ENCODE measurements around the gene ELOF1. TPM values are rescaled to one million over a fixed set of nuclear protein-coding genes. Genes with fewer than 3 reads are reported as not detected.

ELOF1 gene
- total and polyA plus RNA-seq, 2 donors (not counting 3 experiments of a cell fraction or from before 2014, with no cell fraction given) = 49.9 to 80.2 TPM

DNA sequence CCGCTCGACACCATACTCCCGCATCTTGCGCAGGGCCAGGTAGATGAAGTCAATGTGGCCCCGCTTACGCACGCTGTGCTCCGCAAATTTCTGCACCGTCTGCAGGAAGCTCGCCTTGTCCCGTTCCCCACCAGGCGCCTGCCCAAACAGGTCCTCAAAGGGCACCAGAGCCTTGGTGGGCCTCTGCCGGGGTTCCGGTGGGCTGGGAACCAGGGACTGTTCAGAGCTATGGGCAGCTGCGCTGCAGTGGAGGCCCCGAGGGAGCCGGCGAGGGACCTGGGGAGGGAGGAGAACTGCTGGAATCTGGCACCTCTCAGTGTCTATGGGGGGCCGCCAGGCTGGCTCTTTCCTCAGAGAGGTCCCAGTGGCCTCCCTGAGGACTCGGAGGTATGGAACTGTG is 45.1 kb downstream of the ELOF1 start:
- no peak overlapping the region for H3K9ac ChIP-seq (replicated peaks; ENCODE audit: extremely low read depth, insufficient read depth, low read length)
- no peaks in the 10 kb centered on the region for H3K27me3 ChIP-seq (ENCODE audit: control insufficient read depth in 2 of 2, insufficient read depth in 2 of 2, low read length in 2 of 2)
- H4K20me1 ChIP-seq (replicated peaks; ENCODE audit: control insufficient read depth, extremely low read depth, insufficient read depth, low read length) = no peaks in the 10 kb centered on the region
- H3K79me2 ChIP-seq (ENCODE audit: control insufficient read depth, insufficient read depth, low read length) = no peaks in the 10 kb centered on the region
- no peaks in the 10 kb centered on the region for H3K9me1 ChIP-seq (replicated peaks; ENCODE audit: control insufficient read depth, extremely low read depth, insufficient read depth, low read length)
- dilution Hi-C loops (cut with MboI; ENCODE audit: extremely low pct_ligation_motif_present, low sequenced_read_pairs) (no loop called here), intact Hi-C loops (cut with micrococcal nuclease) (no loop called here)
- H3K36me3 ChIP-seq (ENCODE audit: control insufficient read depth in 2 of 2, extremely low read depth in 1 of 2, insufficient read depth in 2 of 2, low read length in 2 of 2) = peaks cover 0 to 4% of the 10 kb centered on the region in 2 experiments
- H2AFZ ChIP-seq (ENCODE audit: low read depth, low read length) = no peak overlapping the region
- BruUV-seq (replicated peaks) = no TSS peak
- H3K4me1 ChIP-seq (ENCODE audit: control insufficient read depth, extremely low read depth, insufficient read depth, low read length) = no peaks in the 10 kb centered on the region
- TF ChIP-seq POLR2AphosphoS5 (IDR thresholded peaks at IDR 0.05; ENCODE audit: insufficient read depth, low read depth, low read length) = no peak
- no peak for TF ChIP-seq GATA2 (IDR thresholded peaks at IDR 0.05; ENCODE audit: insufficient read depth, insufficient read length, low read depth, low read length)
- no peak for TF ChIP-seq MYC (IDR thresholded peaks at IDR 0.05; ENCODE audit: low read depth, low read length)
- TF ChIP-seq MAX (IDR thresholded peaks at IDR 0.05; ENCODE audit: insufficient read depth, insufficient read length) = no peak
- TF ChIP-seq, protein P1, sequence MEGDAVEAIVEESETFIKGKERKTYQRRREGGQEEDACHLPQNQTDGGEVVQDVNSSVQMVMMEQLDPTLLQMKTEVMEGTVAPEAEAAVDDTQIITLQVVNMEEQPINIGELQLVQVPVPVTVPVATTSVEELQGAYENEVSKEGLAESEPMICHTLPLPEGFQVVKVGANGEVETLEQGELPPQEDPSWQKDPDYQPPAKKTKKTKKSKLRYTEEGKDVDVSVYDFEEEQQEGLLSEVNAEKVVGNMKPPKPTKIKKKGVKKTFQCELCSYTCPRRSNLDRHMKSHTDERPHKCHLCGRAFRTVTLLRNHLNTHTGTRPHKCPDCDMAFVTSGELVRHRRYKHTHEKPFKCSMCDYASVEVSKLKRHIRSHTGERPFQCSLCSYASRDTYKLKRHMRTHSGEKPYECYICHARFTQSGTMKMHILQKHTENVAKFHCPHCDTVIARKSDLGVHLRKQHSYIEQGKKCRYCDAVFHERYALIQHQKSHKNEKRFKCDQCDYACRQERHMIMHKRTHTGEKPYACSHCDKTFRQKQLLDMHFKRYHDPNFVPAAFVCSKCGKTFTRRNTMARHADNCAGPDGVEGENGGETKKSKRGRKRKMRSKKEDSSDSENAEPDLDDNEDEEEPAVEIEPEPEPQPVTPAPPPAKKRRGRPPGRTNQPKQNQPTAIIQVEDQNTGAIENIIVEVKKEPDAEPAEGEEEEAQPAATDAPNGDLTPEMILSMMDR (IDR thresholded peaks at IDR 0.05; ENCODE audit: extremely low read depth in 1 of 2, insufficient read depth in 1 of 2, low read depth in 1 of 2, low read length in 2 of 2) = no peak
- no peak for TF ChIP-seq EZH2 (IDR thresholded peaks at IDR 0.05; ENCODE audit: borderline replicate concordance, low read depth, low read length, severe bottlenecking)
- no peak for TF ChIP-seq FOS (IDR thresholded peaks at IDR 0.05; ENCODE audit: borderline replicate concordance, insufficient read depth, low read length)
- TF ChIP-seq POLR2A (IDR thresholded peaks at IDR 0.05; ENCODE audit: low read depth, low read length) = no peak
- no peak for TF ChIP-seq JUN (IDR thresholded peaks at IDR 0.05; ENCODE audit: borderline replicate concordance, insufficient read depth, insufficient read length, low read depth)
- no peak overlapping the region for H3K4me2 ChIP-seq (ENCODE audit: insufficient read depth, low read length)
- DNase-seq (ENCODE audit: low read depth, low spot score) (no peak), FAIRE-seq (no peak)
- ChIA-PET CTCF (no interaction called here), POLR2A (no interaction called here)
- no peak overlapping the region for H3K27ac ChIP-seq (ENCODE audit: insufficient read depth, low read depth, low read length)
- H3K4me3 ChIP-seq (replicated peaks in 1 of 3; ENCODE audit: insufficient read depth in 1 of 3, low read depth in 1 of 3, low read length in 3 of 3) = no peak overlapping the region
- no peaks in the 10 kb centered on the region for H3K9me3 ChIP-seq (replicated peaks; ENCODE audit: control insufficient read depth, insufficient read depth, low read length)
